Stimulated activated memory B cell treated with anti-CD40 and anti-IgM and Interleukin-4, amounts not matched to agents 10 μg/mL and 1 μg/mL and 100 μg/mL, for 72 hours (primary cell): ENCODE data around the gene RAB12.
A peak's percentile ranks its signal among the peaks of the same experiment; 100 is the strongest.

Experiments
- ATAC-seq: fragments of 150-1000 bp; cut with Tn5 transposase; 2 replicates; pipeline ENCODE4 v1.10.0; 2021
- H3K27ac Mint-ChIP-seq: one replicate; pipeline ENCODE4 v1.8.0; 2022; ENCODE audit warnings: mild to moderate bottlenecking, mixed read lengths
- H3K27me3 Mint-ChIP-seq: one replicate; pipeline ENCODE4 v1.8.0; 2022; ENCODE audit warnings: mixed read lengths
- H3K36me3 Mint-ChIP-seq: one replicate; pipeline ENCODE4 v1.8.0; 2022; ENCODE audit warnings: mixed read lengths
- H3K4me1 Mint-ChIP-seq: one replicate; pipeline ENCODE4 v1.8.0; 2022; ENCODE audit warnings: mixed read lengths
- H3K4me3 Mint-ChIP-seq: one replicate; pipeline ENCODE4 v1.8.0; 2022; ENCODE audit warnings: mild to moderate bottlenecking, moderate library complexity, mixed read lengths
- H3K9me3 Mint-ChIP-seq: one replicate; pipeline ENCODE4 v1.8.0; 2022; ENCODE audit warnings: mixed read lengths

RAB12 gene

GRCh38 chr18:8656232-8656631 lies 47.0 kb downstream of the RAB12 start:
- no peaks in the 10 kb centered on the region for H3K9me3 Mint-ChIP-seq
- H3K4me1 Mint-ChIP-seq: no peaks in the 10 kb centered on the region
- no peak overlapping the region for H3K27ac Mint-ChIP-seq
- no peak for ATAC-seq
- peaks cover 7% of the 10 kb centered on the region for H3K27me3 Mint-ChIP-seq
- H3K4me3 Mint-ChIP-seq: no peak overlapping the region
- H3K36me3 Mint-ChIP-seq: no peaks in the 10 kb centered on the region

GRCh38 chr18:8657050-8657820 lies 48.0 kb downstream of the RAB12 start:
- Mint-ChIP-seq H3K36me3 (no peaks in the 10 kb centered on the region), H3K27me3 (peaks cover 8% of the 10 kb centered on the region), H3K4me3 (no peak overlapping the region), H3K9me3 (no peaks in the 10 kb centered on the region), H3K4me1 (peaks cover 5% of the 10 kb centered on the region), H3K27ac (no peak overlapping the region)
- no peak for ATAC-seq

- Mint-ChIP-seq H3K4me3 (no peak overlapping the region), H3K36me3 (no peaks in the 10 kb centered on the region), H3K27me3 (peaks cover 8% of the 10 kb centered on the region), H3K9me3 (no peaks in the 10 kb centered on the region), H3K27ac (no peak overlapping the region), H3K4me1 (peaks cover 6% of the 10 kb centered on the region)
- ATAC-seq: no peak
Observed at GRCh38 chr18:8657873-8658470, 48.7 kb downstream of the RAB12 start.

- Mint-ChIP-seq H3K36me3 (no peaks in the 10 kb centered on the region), H3K4me1 (peaks cover 6% of the 10 kb centered on the region)
Observed at GRCh38 chr18:8658858-8659485, 49.7 kb downstream of the RAB12 start.

GRCh38 chr18:8659609-8660242 lies 50.5 kb downstream of the RAB12 start:
- ATAC-seq: no peak
- H3K4me3 Mint-ChIP-seq: no peak overlapping the region
- no peak overlapping the region for H3K27ac Mint-ChIP-seq

More at GRCh38 chr18:8658858-8659485, 49.7 kb downstream of the RAB12 start:
- H3K9me3 Mint-ChIP-seq: no peaks in the 10 kb centered on the region
- peaks cover 8% of the 10 kb centered on the region for H3K27me3 Mint-ChIP-seq
- H3K27ac Mint-ChIP-seq: no peak overlapping the region
- H3K4me3 Mint-ChIP-seq: no peak overlapping the region
- no peak for ATAC-seq

GRCh38 chr18:8660316-8660715 lies 51.1 kb downstream of the RAB12 start:
- Mint-ChIP-seq H3K27ac (no peak overlapping the region), H3K9me3 (peaks cover 3% of the 10 kb centered on the region), H3K27me3 (peaks cover 8% of the 10 kb centered on the region), H3K4me3 (no peak overlapping the region), H3K36me3 (no peaks in the 10 kb centered on the region), H3K4me1 (peaks cover 6% of the 10 kb centered on the region)
- no peak for ATAC-seq

More at GRCh38 chr18:8659609-8660242, 50.5 kb downstream of the RAB12 start:
- Mint-ChIP-seq H3K9me3 (peaks cover under 1% of the 10 kb centered on the region), H3K4me1 (peaks cover 6% of the 10 kb centered on the region), H3K36me3 (no peaks in the 10 kb centered on the region), H3K27me3 (peaks cover 8% of the 10 kb centered on the region)

GRCh38 chr18:8661754-8662559 lies 52.7 kb downstream of the RAB12 start:
- Mint-ChIP-seq H3K27ac (no peak overlapping the region), H3K36me3 (no peaks in the 10 kb centered on the region), H3K4me1 (peaks cover 6% of the 10 kb centered on the region), H3K4me3 (no peak overlapping the region), H3K9me3 (peaks cover 3% of the 10 kb centered on the region), H3K27me3 (peaks cover 8% of the 10 kb centered on the region)
- no peak for ATAC-seq

GRCh38 chr18:8662560-8663255 lies 53.5 kb downstream of the RAB12 start:
- Mint-ChIP-seq H3K27me3 (peaks cover 8% of the 10 kb centered on the region), H3K4me3 (no peak overlapping the region), H3K4me1 (peaks cover 6% of the 10 kb centered on the region), H3K36me3 (no peaks in the 10 kb centered on the region), H3K9me3 (peaks cover 3% of the 10 kb centered on the region), H3K27ac (no peak overlapping the region)
- no peak for ATAC-seq

GRCh38 chr18:8667846-8668245 lies 58.6 kb downstream of the RAB12 start:
- no peaks in the 10 kb centered on the region for H3K36me3 Mint-ChIP-seq
- H3K4me1 Mint-ChIP-seq: no peaks in the 10 kb centered on the region
- H3K27me3 Mint-ChIP-seq: no peaks in the 10 kb centered on the region
- no peak for ATAC-seq
- peaks cover 3% of the 10 kb centered on the region for H3K9me3 Mint-ChIP-seq
- H3K4me3 Mint-ChIP-seq: no peak overlapping the region
- no peak overlapping the region for H3K27ac Mint-ChIP-seq

GRCh38 chr18:8668381-8668780 lies 59.1 kb downstream of the RAB12 start:
- Mint-ChIP-seq H3K4me1 (no peaks in the 10 kb centered on the region), H3K36me3 (no peaks in the 10 kb centered on the region), H3K9me3 (peaks cover 3% of the 10 kb centered on the region), H3K27me3 (no peaks in the 10 kb centered on the region), H3K27ac (no peak overlapping the region), H3K4me3 (no peak overlapping the region)
- no peak for ATAC-seq

GRCh38 chr18:8669571-8669970 lies 60.3 kb downstream of the RAB12 start:
- Mint-ChIP-seq H3K27me3 (no peaks in the 10 kb centered on the region), H3K4me1 (no peaks in the 10 kb centered on the region), H3K27ac (no peak overlapping the region), H3K9me3 (peaks cover 6% of the 10 kb centered on the region), H3K36me3 (no peaks in the 10 kb centered on the region), H3K4me3 (no peak overlapping the region)
- no peak for ATAC-seq

- no peaks in the 10 kb centered on the region for H3K27me3 Mint-ChIP-seq
- peak overlapping the region; percentile 11 for H3K27ac Mint-ChIP-seq
- peaks cover 3% of the 10 kb centered on the region for H3K9me3 Mint-ChIP-seq
- ATAC-seq: no peak
- no peaks in the 10 kb centered on the region for H3K4me1 Mint-ChIP-seq
- H3K4me3 Mint-ChIP-seq: peak overlapping the region; percentile 29
- H3K36me3 Mint-ChIP-seq: no peaks in the 10 kb centered on the region
Observed at GRCh38 chr18:8673256-8674209, 64.3 kb downstream of the RAB12 start.

GRCh38 chr18:8675057-8675456 lies 65.8 kb downstream of the RAB12 start:
- Mint-ChIP-seq H3K4me3 (no peak overlapping the region), H3K27ac (no peak overlapping the region), H3K27me3 (no peaks in the 10 kb centered on the region), H3K4me1 (no peaks in the 10 kb centered on the region), H3K36me3 (no peaks in the 10 kb centered on the region), H3K9me3 (peaks cover 3% of the 10 kb centered on the region)
- no peak for ATAC-seq
